ENCODE measurements around the gene DCLK1. TPM values are rescaled to one million over a fixed set of nuclear protein-coding genes. Genes with fewer than 3 reads are reported as not detected.

The DCLK1 gene
- total and polyA plus RNA-seq, 8 donors = 0.67 to 10.1 (median 1.7) TPM

DNA sequence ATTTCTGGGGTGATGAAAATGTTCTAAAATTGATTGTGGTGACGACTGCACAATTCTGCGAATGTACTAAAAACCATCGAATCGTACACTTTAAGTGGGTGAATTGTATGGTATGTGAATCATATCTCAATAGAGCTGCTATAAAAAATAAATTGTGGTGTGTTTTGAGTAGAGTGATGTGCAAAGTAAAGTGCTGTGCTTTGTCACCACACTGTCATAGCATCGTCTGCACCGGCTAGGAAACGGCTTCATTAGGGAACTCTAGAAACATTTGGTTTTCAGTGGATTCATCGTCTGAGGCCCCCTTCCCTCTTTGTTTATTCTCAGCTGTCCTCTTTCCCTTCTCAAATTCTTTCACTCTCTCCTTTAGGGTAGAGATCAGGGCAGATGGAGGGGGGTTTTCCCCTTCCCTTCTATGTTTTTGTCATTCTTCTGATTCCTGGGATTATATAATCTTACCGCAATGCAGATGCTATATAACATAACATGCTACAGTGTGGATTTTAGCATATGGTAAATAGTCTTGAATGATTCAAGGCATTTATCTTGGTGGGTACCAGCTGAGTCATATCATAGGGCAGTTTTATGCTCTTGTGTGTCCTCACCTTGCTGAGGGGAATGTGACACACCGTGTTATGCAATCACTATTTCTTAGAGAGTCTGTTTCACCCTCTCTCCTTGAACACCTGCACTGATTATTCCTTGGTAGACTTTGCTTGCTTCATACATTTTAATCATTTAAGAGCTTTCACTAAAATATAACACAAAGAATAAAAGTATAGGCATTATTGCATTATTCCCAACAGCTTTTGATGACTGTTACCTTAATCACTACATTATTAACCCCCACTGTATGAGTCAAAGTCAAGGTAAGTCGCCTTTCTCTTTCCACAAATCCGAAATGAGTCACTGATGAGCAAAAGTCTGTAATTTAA, 239.4 kb downstream of the DCLK1 start:
- DNase-seq (no peak), FAIRE-seq (no peak), ATAC-seq (no peak)
- Histone ChIP-seq H3K36me3 (no peaks in the 10 kb centered on the region), H3K4me1 (no peaks in the 10 kb centered on the region), H3K9me3 (no peaks in the 10 kb centered on the region), H3K27me3 (no peaks in the 10 kb centered on the region), H3K27ac (no peak overlapping the region), H3K4me3 (no peak overlapping the region)
- 60 to 73% methylated on average over 12 of the region's 12 CpGs for WGBS, 2 donors
- intact Hi-C loops (cut with DNase I) = no loop called here
- TF ChIP-seq CTCF (IDR thresholded peaks at IDR 0.05) = no peak

GRCh38 chr13:35889560-35889959, 241.6 kb downstream of the DCLK1 start:
- intact Hi-C loops (cut with DNase I) = no loop called here
- Histone ChIP-seq H3K36me3 (no peaks in the 10 kb centered on the region), H3K4me3 (no peak overlapping the region), H3K4me1 (no peaks in the 10 kb centered on the region), H3K27me3 (no peaks in the 10 kb centered on the region), H3K9me3 (no peaks in the 10 kb centered on the region), H3K27ac (no peak overlapping the region)
- TF ChIP-seq CTCF (IDR thresholded peaks at IDR 0.05) = no peak
- no peak for ATAC-seq
- 70 to 83% methylated on average over 2 of the region's 2 CpGs for WGBS, 2 donors
- no peak for DNase-seq
- no peak for FAIRE-seq

- 35 to 39% methylated on average over 2 of the region's 2 CpGs for WGBS, 2 donors
- Histone ChIP-seq H3K27me3 (no peaks in the 10 kb centered on the region), H3K9me3 (no peaks in the 10 kb centered on the region), H3K36me3 (no peaks in the 10 kb centered on the region), H3K27ac (no peak overlapping the region), H3K4me1 (no peaks in the 10 kb centered on the region), H3K4me3 (no peak overlapping the region)
- no peak for FAIRE-seq
- no peak for DNase-seq
- no peak for ATAC-seq
- no peak for TF ChIP-seq CTCF (IDR thresholded peaks at IDR 0.05)
- intact Hi-C loops (cut with DNase I) = no loop called here
Observed at GRCh38 chr13:35888981-35889380, 242.2 kb downstream of the DCLK1 start.

DNA sequence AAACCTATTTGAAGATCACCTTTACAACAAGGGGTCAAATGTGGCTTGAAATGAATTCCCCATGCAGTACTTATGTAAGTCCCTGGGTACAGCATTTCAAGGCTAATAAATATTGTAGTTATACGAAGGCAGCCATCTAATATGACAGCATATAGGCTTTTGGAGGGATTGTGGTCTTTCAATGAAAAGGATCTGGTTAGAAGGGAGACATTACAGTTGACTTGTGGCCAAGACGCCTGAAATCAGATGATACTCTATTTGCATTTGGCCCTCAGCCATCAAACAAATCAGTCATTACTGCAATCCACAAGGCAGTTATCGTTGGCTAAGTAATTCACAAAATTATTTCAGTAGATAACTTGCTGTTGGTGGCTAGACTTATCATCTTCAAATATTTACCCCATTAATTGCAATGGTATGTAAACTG, 242.7 kb downstream of the DCLK1 start:
- DNase-seq (no peak), ATAC-seq (no peak), FAIRE-seq (no peak)
- Histone ChIP-seq H3K27me3 (no peaks in the 10 kb centered on the region), H3K36me3 (no peaks in the 10 kb centered on the region), H3K27ac (no peak overlapping the region), H3K9me3 (no peaks in the 10 kb centered on the region), H3K4me1 (no peaks in the 10 kb centered on the region), H3K4me3 (no peak overlapping the region)
- intact Hi-C loops (cut with DNase I) = no loop called here
- WGBS, 2 donors = 14 to 19% methylated on average over 3 of the region's 3 CpGs
- no peak for TF ChIP-seq CTCF (IDR thresholded peaks at IDR 0.05)

DNA sequence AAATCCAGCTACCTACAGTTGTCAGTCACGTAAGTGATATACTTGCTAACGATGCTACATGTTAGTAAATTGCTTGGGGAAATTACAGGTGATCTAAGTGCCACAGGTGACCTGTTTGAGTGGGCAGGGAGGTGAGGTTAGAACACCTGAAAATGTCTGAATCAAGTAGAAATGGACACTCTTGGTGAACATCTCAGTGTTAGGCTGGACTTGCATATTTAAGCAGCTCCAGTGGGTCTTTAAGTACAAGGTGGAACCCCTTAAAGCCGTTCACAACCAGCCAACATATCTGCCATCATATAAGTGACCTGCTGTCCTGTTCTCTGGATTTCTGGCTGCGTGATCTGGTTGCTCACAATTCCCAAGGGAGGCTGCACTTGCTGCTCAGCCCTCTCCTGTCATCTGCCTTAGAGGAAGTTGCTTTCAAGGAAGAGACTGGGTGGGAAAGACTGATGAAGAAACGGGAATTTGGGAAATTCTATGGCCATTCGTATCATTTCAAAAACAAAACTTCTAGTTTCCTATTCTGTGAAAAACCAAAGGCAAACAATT, 244.0 kb downstream of the DCLK1 start:
- intact Hi-C loops (cut with DNase I) = no loop called here
- no peaks in the 10 kb centered on the region for H3K9me3 ChIP-seq
- no peak for TF ChIP-seq CTCF (IDR thresholded peaks at IDR 0.05)
- FAIRE-seq (no peak), DNase-seq (no peak), ATAC-seq (no peak)
- H3K27ac ChIP-seq = no peak overlapping the region
- H3K4me1 ChIP-seq = no peaks in the 10 kb centered on the region
- 54 to 62% methylated on average over 6 of the region's 6 CpGs for WGBS, 2 donors
- H3K4me3 ChIP-seq = no peak overlapping the region
- H3K27me3 ChIP-seq = no peaks in the 10 kb centered on the region
- no peaks in the 10 kb centered on the region for H3K36me3 ChIP-seq

All from pancreas (tissue), 10 donors.